NB4 (cell line): ENCODE data around the gene GSS.

Experiments
- POLR2A ChIP-seq: IDR thresholded peaks from 2 replicates; pipeline ENCODE4 v1.6.1; 2011; ENCODE audit warnings: mild to moderate bottlenecking; ENCODE audit not compliant: insufficient read length; ENCODE audit errors: extremely low read depth
- TF ChIP-seq, protein P1 (sequence below): IDR thresholded peaks from one replicate; pipeline ENCODE4 v1.5.1; 2012; ENCODE audit warnings: low read depth, low read length

DNA sequence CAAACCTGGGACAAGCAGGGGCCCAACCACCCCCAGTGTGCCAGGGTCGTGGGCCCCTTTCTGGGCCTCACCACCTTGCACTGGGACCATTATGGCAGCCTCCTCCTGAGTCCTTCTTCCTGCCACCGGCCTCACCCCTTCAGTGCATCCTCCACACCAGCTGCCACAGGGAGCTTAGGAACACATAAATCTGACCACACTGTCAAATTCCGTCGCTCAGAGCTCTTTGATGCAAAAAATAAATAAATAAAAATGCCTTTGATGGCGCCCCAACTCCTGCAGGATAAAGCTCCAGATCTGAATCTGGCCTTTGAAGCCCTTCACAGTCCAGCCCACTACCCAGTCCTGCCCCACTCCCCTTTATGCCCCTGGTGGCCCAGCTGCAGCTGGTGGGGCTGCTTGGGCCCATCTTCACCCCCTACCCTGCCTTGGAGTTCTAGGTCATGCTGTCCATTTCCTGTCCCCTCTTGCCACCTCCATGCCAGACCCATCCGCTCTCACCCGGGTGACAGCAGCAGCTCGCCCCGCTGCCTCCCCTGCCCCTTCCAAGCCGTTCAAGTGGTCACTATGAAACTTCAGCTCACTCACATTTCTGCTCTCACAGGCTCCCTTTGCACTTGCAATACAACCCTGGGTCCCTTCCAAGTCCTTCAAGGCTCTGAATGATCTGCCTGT, 16.1 kb upstream of the GSS start:
- TF ChIP-seq, protein P1, sequence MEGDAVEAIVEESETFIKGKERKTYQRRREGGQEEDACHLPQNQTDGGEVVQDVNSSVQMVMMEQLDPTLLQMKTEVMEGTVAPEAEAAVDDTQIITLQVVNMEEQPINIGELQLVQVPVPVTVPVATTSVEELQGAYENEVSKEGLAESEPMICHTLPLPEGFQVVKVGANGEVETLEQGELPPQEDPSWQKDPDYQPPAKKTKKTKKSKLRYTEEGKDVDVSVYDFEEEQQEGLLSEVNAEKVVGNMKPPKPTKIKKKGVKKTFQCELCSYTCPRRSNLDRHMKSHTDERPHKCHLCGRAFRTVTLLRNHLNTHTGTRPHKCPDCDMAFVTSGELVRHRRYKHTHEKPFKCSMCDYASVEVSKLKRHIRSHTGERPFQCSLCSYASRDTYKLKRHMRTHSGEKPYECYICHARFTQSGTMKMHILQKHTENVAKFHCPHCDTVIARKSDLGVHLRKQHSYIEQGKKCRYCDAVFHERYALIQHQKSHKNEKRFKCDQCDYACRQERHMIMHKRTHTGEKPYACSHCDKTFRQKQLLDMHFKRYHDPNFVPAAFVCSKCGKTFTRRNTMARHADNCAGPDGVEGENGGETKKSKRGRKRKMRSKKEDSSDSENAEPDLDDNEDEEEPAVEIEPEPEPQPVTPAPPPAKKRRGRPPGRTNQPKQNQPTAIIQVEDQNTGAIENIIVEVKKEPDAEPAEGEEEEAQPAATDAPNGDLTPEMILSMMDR = no peak
- no peak for TF ChIP-seq POLR2A
